ENCODE measurements around the gene NMNAT1. TPM values are rescaled to one million over a fixed set of nuclear protein-coding genes. Genes with fewer than 3 reads are reported as not detected.
"Not testable (repeated sequence)": the region's sequence is repeated elsewhere in the genome, so short reads cannot be mapped to it uniquely, and the experiment has no call there.

NMNAT1 gene
- total RNA-seq, 1 experiment from 2014 or later: 6.8 TPM

DNA sequence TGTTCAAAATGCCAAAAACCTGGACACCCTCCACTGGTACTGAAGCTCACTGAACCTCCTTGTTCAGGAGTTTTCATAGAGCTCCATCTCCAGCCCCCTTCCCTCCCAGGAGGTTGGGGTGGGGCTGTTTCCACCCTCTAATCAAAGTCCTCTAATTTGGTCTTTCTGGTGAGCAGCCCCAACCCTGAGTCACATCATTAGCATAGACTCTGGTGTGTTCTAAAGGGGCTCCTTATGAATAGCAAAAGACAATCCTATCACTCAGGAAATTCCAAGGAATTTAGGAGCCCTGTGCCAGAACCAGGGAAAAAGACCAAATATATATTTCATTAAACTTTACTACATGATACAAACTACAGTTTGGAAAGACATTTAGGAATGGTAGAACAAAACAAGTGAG is 76.3 kb downstream of the NMNAT1 start:
- no peaks in the 10 kb centered on the region for H3K9me3 ChIP-seq (ENCODE audit: low read length)
- H3K4me1 ChIP-seq (ENCODE audit: low read length): no peaks in the 10 kb centered on the region
- H2AFZ ChIP-seq (ENCODE audit: low read length): no peak overlapping the region
- H3K27ac ChIP-seq (ENCODE audit: low read length): no peak overlapping the region
- no peaks in the 10 kb centered on the region for H4K20me1 ChIP-seq (ENCODE audit: insufficient read depth, low read depth, low read length)
- no peak overlapping the region for H3K4me2 ChIP-seq (ENCODE audit: low read depth, low read length, poor library complexity, severe bottlenecking)
- no peaks in the 10 kb centered on the region for H3K36me3 ChIP-seq (ENCODE audit: insufficient read depth, low read length)
- no peak overlapping the region for H3K9ac ChIP-seq (ENCODE audit: low read length)
- no peaks in the 10 kb centered on the region for H3K27me3 ChIP-seq (ENCODE audit: low read length)
- no peaks in the 10 kb centered on the region for H3K9me2 ChIP-seq (replicated peaks; ENCODE audit: insufficient read depth, low read length)
- H3K79me2 ChIP-seq (ENCODE audit: low read length): no peaks in the 10 kb centered on the region
- no peak overlapping the region for H3K4me3 ChIP-seq (ENCODE audit: low read length)
- DNase-seq: no peak

- Histone ChIP-seq H3K9me3 (ENCODE audit: low read length) (0 out of 2 replicates have a peak, but pooled peaks cover under 1% of the 10 kb centered on the region), H3K27me3 (ENCODE audit: low read length) (no peaks in the 10 kb centered on the region)
These were observed 76.8 kb downstream of the NMNAT1 start for GRCh38 chr1:10020086-10020485.

DNA sequence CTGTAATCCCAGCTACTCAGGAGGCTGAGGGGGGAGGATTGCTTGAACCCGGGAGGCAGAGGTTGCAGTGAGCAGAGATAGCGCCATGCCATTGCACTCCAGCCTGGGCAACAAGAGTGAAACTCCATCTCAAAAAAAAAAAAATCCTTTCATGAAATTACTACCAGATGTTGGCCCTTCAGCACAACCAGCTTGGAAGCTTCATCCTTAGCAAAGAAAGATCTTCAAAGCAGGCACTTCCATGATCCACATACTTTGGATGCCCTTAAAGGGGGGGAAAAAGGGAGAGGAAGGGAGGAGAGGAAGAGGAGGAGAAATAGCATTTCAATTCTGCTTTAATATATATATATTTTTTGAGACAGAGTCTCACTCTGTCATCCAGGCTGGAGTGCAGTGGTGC is 77.4 kb downstream of the NMNAT1 start:
- H4K20me1 ChIP-seq (ENCODE audit: insufficient read depth, low read depth, low read length); H3K4me2 ChIP-seq (ENCODE audit: low read depth, low read length, poor library complexity, severe bottlenecking); H2AFZ ChIP-seq (ENCODE audit: low read length); H3K9ac ChIP-seq (ENCODE audit: low read length); H3K4me1 ChIP-seq (ENCODE audit: low read length); H3K27ac ChIP-seq (ENCODE audit: low read length); H3K9me2 ChIP-seq (replicated peaks; ENCODE audit: insufficient read depth, low read length); H3K79me2 ChIP-seq (ENCODE audit: low read length); H3K27me3 ChIP-seq (ENCODE audit: low read length); H3K4me3 ChIP-seq (ENCODE audit: low read length); DNase-seq; H3K9me3 ChIP-seq (ENCODE audit: low read length); H3K36me3 ChIP-seq (ENCODE audit: insufficient read depth, low read length): not testable (repeated sequence)

More at GRCh38 chr1:10020086-10020485, 76.8 kb downstream of the NMNAT1 start:
- H4K20me1 ChIP-seq (ENCODE audit: insufficient read depth, low read depth, low read length): no peaks in the 10 kb centered on the region
- no peak overlapping the region for H3K27ac ChIP-seq (ENCODE audit: low read length)
- no peak for DNase-seq
- no peaks in the 10 kb centered on the region for H3K4me1 ChIP-seq (ENCODE audit: low read length)
- no peak overlapping the region for H3K9ac ChIP-seq (ENCODE audit: low read length)
- no peak overlapping the region for H2AFZ ChIP-seq (ENCODE audit: low read length)
- H3K4me3 ChIP-seq (ENCODE audit: low read length): no peak overlapping the region
- no peaks in the 10 kb centered on the region for H3K79me2 ChIP-seq (ENCODE audit: low read length)
- H3K36me3 ChIP-seq (ENCODE audit: insufficient read depth, low read length): no peaks in the 10 kb centered on the region
- H3K4me2 ChIP-seq (ENCODE audit: low read depth, low read length, poor library complexity, severe bottlenecking): no peak overlapping the region
- H3K9me2 ChIP-seq (replicated peaks; ENCODE audit: insufficient read depth, low read length): no peaks in the 10 kb centered on the region

GRCh38 chr1:10021992-10022391 is 78.7 kb downstream of the NMNAT1 start:
- not testable (repeated sequence) for DNase-seq; H3K4me1 ChIP-seq (ENCODE audit: low read length); H3K79me2 ChIP-seq (ENCODE audit: low read length); H3K9ac ChIP-seq (ENCODE audit: low read length); H3K9me2 ChIP-seq (replicated peaks; ENCODE audit: insufficient read depth, low read length); H3K4me3 ChIP-seq (ENCODE audit: low read length); H3K27ac ChIP-seq (ENCODE audit: low read length); H3K4me2 ChIP-seq (ENCODE audit: low read depth, low read length, poor library complexity, severe bottlenecking); H4K20me1 ChIP-seq (ENCODE audit: insufficient read depth, low read depth, low read length); H3K27me3 ChIP-seq (ENCODE audit: low read length); H3K9me3 ChIP-seq (ENCODE audit: low read length); H2AFZ ChIP-seq (ENCODE audit: low read length); H3K36me3 ChIP-seq (ENCODE audit: insufficient read depth, low read length)

- H3K9me2 ChIP-seq (replicated peaks; ENCODE audit: insufficient read depth, low read length): no peaks in the 10 kb centered on the region
- 0 out of 2 replicates have a peak, but pooled peaks cover 6% of the 10 kb centered on the region for H3K9me3 ChIP-seq (ENCODE audit: low read length)
- H3K4me2 ChIP-seq (ENCODE audit: low read depth, low read length, poor library complexity, severe bottlenecking): no peak overlapping the region
- peaks cover 7% of the 10 kb centered on the region for H3K4me1 ChIP-seq (ENCODE audit: low read length)
- H3K36me3 ChIP-seq (ENCODE audit: insufficient read depth, low read length): no peaks in the 10 kb centered on the region
- DNase-seq: no peak
- no peaks in the 10 kb centered on the region for H3K27me3 ChIP-seq (ENCODE audit: low read length)
- no peak overlapping the region for H2AFZ ChIP-seq (ENCODE audit: low read length)
- no peaks in the 10 kb centered on the region for H4K20me1 ChIP-seq (ENCODE audit: insufficient read depth, low read depth, low read length)
- no peak overlapping the region for H3K27ac ChIP-seq (ENCODE audit: low read length)
- H3K79me2 ChIP-seq (ENCODE audit: low read length): no peaks in the 10 kb centered on the region
- no peak overlapping the region for H3K9ac ChIP-seq (ENCODE audit: low read length)
- no peak overlapping the region for H3K4me3 ChIP-seq (ENCODE audit: low read length)
These were observed 79.4 kb downstream of the NMNAT1 start for GRCh38 chr1:10022656-10023055.

GRCh38 chr1:10025354-10025753 is 82.1 kb downstream of the NMNAT1 start:
- DNase-seq: no peak
- H3K9me3 ChIP-seq (ENCODE audit: low read length): 0 out of 2 replicates have a peak, but pooled peaks cover 6% of the 10 kb centered on the region

GRCh38 chr1:10027027-10027426 is 83.8 kb downstream of the NMNAT1 start:
- Histone ChIP-seq H3K9me3 (ENCODE audit: low read length) (0 out of 2 replicates have a peak, but pooled peaks cover 6% of the 10 kb centered on the region), H3K9ac (ENCODE audit: low read length) (no peak overlapping the region), H3K36me3 (ENCODE audit: insufficient read depth, low read length) (no peaks in the 10 kb centered on the region), H3K9me2 (replicated peaks; ENCODE audit: insufficient read depth, low read length) (no peaks in the 10 kb centered on the region), H3K27me3 (ENCODE audit: low read length) (no peaks in the 10 kb centered on the region), H3K79me2 (ENCODE audit: low read length) (no peaks in the 10 kb centered on the region), H3K27ac (ENCODE audit: low read length) (no peak overlapping the region), H4K20me1 (ENCODE audit: insufficient read depth, low read depth, low read length) (no peaks in the 10 kb centered on the region), H3K4me3 (ENCODE audit: low read length) (no peak overlapping the region), H2AFZ (ENCODE audit: low read length) (no peak overlapping the region), H3K4me1 (ENCODE audit: low read length) (peaks cover 8% of the 10 kb centered on the region), H3K4me2 (ENCODE audit: low read depth, low read length, poor library complexity, severe bottlenecking) (no peak overlapping the region)
- no peak for DNase-seq

More at GRCh38 chr1:10025354-10025753, 82.1 kb downstream of the NMNAT1 start:
- no peaks in the 10 kb centered on the region for H4K20me1 ChIP-seq (ENCODE audit: insufficient read depth, low read depth, low read length)
- H3K4me2 ChIP-seq (ENCODE audit: low read depth, low read length, poor library complexity, severe bottlenecking): no peak overlapping the region
- no peak overlapping the region for H3K9ac ChIP-seq (ENCODE audit: low read length)
- no peak overlapping the region for H3K4me3 ChIP-seq (ENCODE audit: low read length)
- no peaks in the 10 kb centered on the region for H3K27me3 ChIP-seq (ENCODE audit: low read length)
- no peak overlapping the region for H2AFZ ChIP-seq (ENCODE audit: low read length)
- no peaks in the 10 kb centered on the region for H3K79me2 ChIP-seq (ENCODE audit: low read length)
- no peaks in the 10 kb centered on the region for H3K36me3 ChIP-seq (ENCODE audit: insufficient read depth, low read length)
- no peaks in the 10 kb centered on the region for H3K9me2 ChIP-seq (replicated peaks; ENCODE audit: insufficient read depth, low read length)
- no peak overlapping the region for H3K27ac ChIP-seq (ENCODE audit: low read length)
- H3K4me1 ChIP-seq (ENCODE audit: low read length): peaks cover 7% of the 10 kb centered on the region

DNA sequence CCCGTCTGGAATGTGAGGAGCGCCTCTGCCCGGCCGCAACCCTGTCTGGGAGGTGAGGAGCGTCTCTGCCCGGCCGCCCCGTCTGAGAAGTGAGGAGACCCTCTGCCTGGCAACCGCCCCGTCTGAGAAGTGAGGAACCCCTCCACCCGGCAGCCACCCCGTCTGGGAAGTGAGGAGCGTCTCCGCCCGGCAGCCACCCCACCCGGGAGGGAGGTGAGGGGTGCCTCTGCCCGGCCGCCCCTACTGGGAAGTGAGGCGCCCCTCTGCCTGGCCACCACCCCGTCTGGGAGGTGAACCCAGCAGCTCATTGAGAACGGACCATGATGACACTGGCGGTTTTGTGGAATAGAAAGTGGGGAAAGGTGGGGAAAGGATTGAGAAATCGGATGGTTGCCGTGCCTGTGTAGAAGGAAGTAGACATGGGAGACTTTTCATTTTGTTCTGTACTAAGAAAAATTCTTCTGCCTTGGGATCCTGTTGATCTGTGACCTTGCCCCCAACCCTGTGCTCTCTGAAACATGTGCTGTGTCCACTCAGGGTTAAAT is 85.8 kb downstream of the NMNAT1 start:
- peaks cover 14% of the 10 kb centered on the region for H3K4me1 ChIP-seq (ENCODE audit: low read length)
- not testable (repeated sequence) for H3K27ac ChIP-seq (ENCODE audit: low read length); H3K9me2 ChIP-seq (replicated peaks; ENCODE audit: insufficient read depth, low read length); H3K27me3 ChIP-seq (ENCODE audit: low read length); DNase-seq; H3K36me3 ChIP-seq (ENCODE audit: insufficient read depth, low read length); H3K4me2 ChIP-seq (ENCODE audit: low read depth, low read length, poor library complexity, severe bottlenecking); H4K20me1 ChIP-seq (ENCODE audit: insufficient read depth, low read depth, low read length); H3K9ac ChIP-seq (ENCODE audit: low read length); H3K79me2 ChIP-seq (ENCODE audit: low read length); H3K9me3 ChIP-seq (ENCODE audit: low read length); H2AFZ ChIP-seq (ENCODE audit: low read length); H3K4me3 ChIP-seq (ENCODE audit: low read length)

GRCh38 chr1:10031461-10031860 is 88.2 kb downstream of the NMNAT1 start:
- Histone ChIP-seq H3K4me1 (ENCODE audit: low read length) (peaks cover 22% of the 10 kb centered on the region), H3K4me3 (ENCODE audit: low read length) (no peak overlapping the region), H3K9me2 (replicated peaks; ENCODE audit: insufficient read depth, low read length) (no peaks in the 10 kb centered on the region), H3K9me3 (ENCODE audit: low read length) (no peaks in the 10 kb centered on the region), H2AFZ (ENCODE audit: low read length) (no peak overlapping the region), H3K79me2 (ENCODE audit: low read length) (peaks cover 29% of the 10 kb centered on the region), H3K36me3 (ENCODE audit: insufficient read depth, low read length) (no peaks in the 10 kb centered on the region), H3K27ac (ENCODE audit: low read length) (no peak overlapping the region), H3K9ac (ENCODE audit: low read length) (no peak overlapping the region), H3K4me2 (ENCODE audit: low read depth, low read length, poor library complexity, severe bottlenecking) (no peak overlapping the region), H4K20me1 (ENCODE audit: insufficient read depth, low read depth, low read length) (no peaks in the 10 kb centered on the region), H3K27me3 (ENCODE audit: low read length) (no peaks in the 10 kb centered on the region)
- DNase-seq: no peak

All from Karpas-422 (cell line).